Measurements from ENCODE around the gene C1orf167.

Gene C1orf167

GRCh38 chr1:11777658-11778322 lies 15.8 kb downstream of the C1orf167 start:
- H3K27ac Mint-ChIP-seq (ENCODE audit: low read depth) = no peak overlapping the region
- H3K36me3 Mint-ChIP-seq (ENCODE audit: insufficient read depth) = no peaks in the 10 kb centered on the region
- H3K9me3 Mint-ChIP-seq = no peaks in the 10 kb centered on the region
- H3K27me3 Mint-ChIP-seq = peaks cover 11% of the 10 kb centered on the region
- ATAC-seq (replicated peaks; ENCODE audit: extremely low read depth, poor library complexity, severe bottlenecking) = no peak
- H3K4me3 Mint-ChIP-seq = no peak overlapping the region
- DNase-seq (ENCODE audit: low spot score in 2 of 2) = no peak
- H3K4me1 Mint-ChIP-seq = no peaks in the 10 kb centered on the region

DNA sequence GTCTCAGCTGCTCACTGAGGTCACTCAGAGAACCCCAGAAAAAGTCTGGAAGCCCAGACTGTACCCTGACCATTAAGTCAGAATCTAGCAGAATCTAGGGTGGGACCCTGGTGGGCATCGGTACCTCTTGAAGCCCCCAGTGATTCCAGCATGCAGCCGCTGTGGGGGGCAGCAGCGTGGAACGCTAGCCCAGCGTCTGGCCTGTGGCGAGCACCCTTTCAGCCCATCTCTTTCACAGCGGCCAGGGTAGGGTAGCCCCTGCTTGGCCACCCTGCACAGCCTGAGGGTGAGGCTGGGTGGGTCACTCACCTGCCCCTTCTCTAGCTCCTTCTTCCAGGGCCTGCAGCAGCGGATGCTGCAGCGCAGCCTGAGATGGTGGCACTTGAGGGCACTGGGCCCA lies 16.3 kb downstream of the C1orf167 start:
- Mint-ChIP-seq H3K27ac (ENCODE audit: low read depth) (no peak overlapping the region), H3K36me3 (ENCODE audit: insufficient read depth) (no peaks in the 10 kb centered on the region), H3K4me1 (no peaks in the 10 kb centered on the region), H3K27me3 (peaks cover 11% of the 10 kb centered on the region), H3K9me3 (no peaks in the 10 kb centered on the region), H3K4me3 (no peak overlapping the region)
- DNase-seq (ENCODE audit: low spot score in 2 of 2) (no peak), ATAC-seq (replicated peaks; ENCODE audit: extremely low read depth, poor library complexity, severe bottlenecking) (no peak)

DNA sequence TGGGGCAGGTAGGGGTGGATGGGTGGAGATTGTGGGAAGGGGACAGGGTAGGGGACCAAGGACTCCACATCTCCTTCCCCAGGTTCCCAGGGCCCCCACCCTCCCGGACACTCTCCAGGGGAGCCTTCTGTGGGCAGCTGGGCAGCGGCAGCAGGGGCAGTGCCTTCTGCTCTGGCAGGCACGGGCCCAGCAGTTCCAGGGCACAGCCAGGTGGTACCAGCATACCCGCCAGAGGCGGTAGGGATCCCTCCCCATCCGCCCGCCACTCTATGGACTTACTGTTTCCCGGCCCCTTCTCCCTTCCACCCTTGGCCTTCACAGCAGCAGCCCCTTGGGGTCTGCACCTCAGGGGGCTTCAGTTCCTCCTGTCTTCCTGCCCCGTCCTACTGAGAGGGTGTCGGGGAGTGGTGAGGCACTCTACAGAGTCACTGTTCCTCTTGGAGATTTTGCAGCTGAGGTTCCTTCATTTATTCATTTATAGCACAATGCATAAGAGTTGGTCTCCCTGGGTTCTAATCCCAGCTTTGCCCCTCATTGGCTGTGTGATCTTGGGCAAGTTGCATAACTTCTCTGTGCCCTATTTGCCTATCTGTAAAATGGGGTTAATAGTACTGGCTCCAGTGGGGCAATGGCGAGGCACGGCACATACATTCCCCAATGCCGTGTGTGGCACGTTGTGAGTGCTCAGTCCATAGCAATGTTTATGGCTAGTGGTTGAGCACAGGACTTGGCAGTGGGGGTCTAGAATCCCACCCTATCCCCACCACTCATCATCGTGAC lies 17.0 kb downstream of the C1orf167 start:
- no peak overlapping the region for H3K27ac Mint-ChIP-seq (ENCODE audit: low read depth)
- H3K36me3 Mint-ChIP-seq (ENCODE audit: insufficient read depth) = no peaks in the 10 kb centered on the region
- no peaks in the 10 kb centered on the region for H3K4me1 Mint-ChIP-seq
- H3K9me3 Mint-ChIP-seq = no peaks in the 10 kb centered on the region
- ATAC-seq (replicated peaks; ENCODE audit: extremely low read depth, poor library complexity, severe bottlenecking) = no peak
- H3K4me3 Mint-ChIP-seq = no peak overlapping the region
- H3K27me3 Mint-ChIP-seq = peaks cover 11% of the 10 kb centered on the region
- no peak for DNase-seq (ENCODE audit: low spot score in 2 of 2)

DNA sequence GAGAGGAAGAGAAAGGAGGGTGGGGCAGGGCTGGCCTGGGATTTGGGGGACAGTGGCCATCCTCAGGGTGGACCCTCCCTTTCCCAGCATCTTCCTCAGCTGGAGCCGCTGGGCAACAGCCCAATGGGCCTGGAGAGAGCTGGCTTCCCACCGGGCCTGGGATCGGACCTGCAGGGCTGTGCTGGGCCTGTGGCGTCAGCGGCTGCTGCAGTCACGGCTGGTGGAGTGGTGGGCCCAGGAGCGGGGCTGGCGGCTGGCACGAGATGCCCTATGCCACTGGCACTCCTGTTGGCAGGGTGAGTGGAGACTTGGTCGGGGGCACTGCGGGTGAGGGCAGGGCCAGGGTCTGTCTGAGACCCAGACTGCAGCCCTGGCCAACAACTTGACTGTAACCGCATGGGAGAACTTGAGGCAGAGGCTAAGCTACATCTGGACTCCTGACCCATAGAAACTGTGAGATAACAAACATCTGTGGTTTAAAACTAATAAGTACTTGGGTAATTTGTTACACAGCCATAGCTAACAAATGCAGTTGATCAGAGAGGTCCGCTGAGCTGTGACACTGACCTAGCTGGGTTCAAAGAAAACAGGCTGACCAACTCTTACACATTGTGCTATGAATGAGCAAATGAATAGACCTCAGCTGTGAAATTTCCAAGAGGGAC lies 17.9 kb downstream of the C1orf167 start:
- no peak overlapping the region for H3K27ac Mint-ChIP-seq (ENCODE audit: low read depth)
- no peak for ATAC-seq (replicated peaks; ENCODE audit: extremely low read depth, poor library complexity, severe bottlenecking)
- H3K4me3 Mint-ChIP-seq = no peak overlapping the region

DNA sequence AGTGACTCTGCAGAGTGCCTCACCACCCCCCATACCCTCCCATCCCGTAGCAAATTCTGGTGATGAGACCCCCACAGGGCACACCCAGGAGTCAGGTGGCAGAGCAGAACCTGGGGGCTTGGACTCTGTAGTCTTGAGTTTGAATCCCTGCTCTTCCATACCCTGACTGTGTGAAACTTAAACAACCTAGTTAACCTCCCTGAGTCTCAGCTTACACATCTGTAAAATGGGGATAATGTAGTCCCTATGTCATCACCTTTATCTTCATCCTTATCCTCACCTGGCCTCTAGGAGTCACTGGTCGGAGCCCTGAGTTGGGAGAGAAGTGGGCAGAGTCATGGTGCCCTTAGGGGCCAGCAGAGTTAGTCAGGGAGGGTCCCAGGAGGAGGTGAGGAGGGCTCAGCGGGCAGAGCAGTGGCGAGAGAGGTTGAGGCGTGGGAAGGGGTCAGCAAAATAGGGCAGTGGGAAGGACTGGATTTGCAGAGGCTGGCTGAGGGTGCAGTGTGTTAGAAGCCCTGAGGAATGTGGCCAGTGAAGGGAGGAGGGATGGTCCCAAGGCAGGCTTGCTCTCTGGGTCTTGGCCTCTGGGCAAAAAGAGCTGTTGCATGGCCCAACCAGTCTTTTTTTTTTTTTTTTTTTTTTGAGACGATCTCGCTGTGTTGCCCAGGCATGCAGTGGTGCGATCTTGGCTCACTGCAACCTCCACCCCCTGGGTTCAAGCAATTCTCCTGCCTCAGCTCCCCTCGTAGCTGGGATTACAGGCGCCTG lies 18.6 kb downstream of the C1orf167 start:
- Mint-ChIP-seq H3K27me3 (no peaks in the 10 kb centered on the region), H3K9me3 (no peaks in the 10 kb centered on the region), H3K27ac (ENCODE audit: low read depth) (no peak overlapping the region), H3K4me3 (no peak overlapping the region), H3K36me3 (ENCODE audit: insufficient read depth) (no peaks in the 10 kb centered on the region), H3K4me1 (no peaks in the 10 kb centered on the region)
- no peak for DNase-seq (ENCODE audit: low spot score in 2 of 2)
- no peak for ATAC-seq (replicated peaks; ENCODE audit: extremely low read depth, poor library complexity, severe bottlenecking)

More for the DNA sequence above, 17.9 kb downstream of the C1orf167 start:
- no peak for DNase-seq (ENCODE audit: low spot score in 2 of 2)
- Mint-ChIP-seq H3K27me3 (peaks cover 3% of the 10 kb centered on the region), H3K36me3 (ENCODE audit: insufficient read depth) (no peaks in the 10 kb centered on the region), H3K9me3 (no peaks in the 10 kb centered on the region), H3K4me1 (no peaks in the 10 kb centered on the region)

DNA sequence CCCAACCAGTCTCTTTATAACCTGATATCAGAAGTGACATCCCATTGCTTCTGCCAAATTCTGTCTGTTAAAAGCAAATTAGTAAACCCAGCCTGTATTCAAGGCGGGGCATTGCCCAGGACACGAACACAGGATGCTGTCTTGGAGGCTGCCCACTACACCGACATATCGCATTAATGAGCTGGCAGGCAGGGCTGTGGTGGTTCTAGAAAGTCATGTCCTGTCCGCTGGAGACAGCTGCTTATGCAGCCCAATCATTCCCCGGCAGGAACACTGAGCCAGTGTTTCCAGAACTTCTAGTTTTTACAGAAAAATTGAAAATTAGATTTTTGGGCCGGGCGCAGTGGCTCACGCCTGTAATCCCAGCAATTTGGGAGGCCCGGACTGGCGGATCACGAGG lies 19.3 kb downstream of the C1orf167 start:
- H3K27me3 Mint-ChIP-seq = no peaks in the 10 kb centered on the region
- no peak for DNase-seq (ENCODE audit: low spot score in 2 of 2)
- no peak overlapping the region for H3K4me3 Mint-ChIP-seq
- H3K9me3 Mint-ChIP-seq = no peaks in the 10 kb centered on the region
- no peaks in the 10 kb centered on the region for H3K4me1 Mint-ChIP-seq
- no peak for ATAC-seq (replicated peaks; ENCODE audit: extremely low read depth, poor library complexity, severe bottlenecking)
- H3K27ac Mint-ChIP-seq (ENCODE audit: low read depth) = no peak overlapping the region
- H3K36me3 Mint-ChIP-seq (ENCODE audit: insufficient read depth) = no peaks in the 10 kb centered on the region

DNA sequence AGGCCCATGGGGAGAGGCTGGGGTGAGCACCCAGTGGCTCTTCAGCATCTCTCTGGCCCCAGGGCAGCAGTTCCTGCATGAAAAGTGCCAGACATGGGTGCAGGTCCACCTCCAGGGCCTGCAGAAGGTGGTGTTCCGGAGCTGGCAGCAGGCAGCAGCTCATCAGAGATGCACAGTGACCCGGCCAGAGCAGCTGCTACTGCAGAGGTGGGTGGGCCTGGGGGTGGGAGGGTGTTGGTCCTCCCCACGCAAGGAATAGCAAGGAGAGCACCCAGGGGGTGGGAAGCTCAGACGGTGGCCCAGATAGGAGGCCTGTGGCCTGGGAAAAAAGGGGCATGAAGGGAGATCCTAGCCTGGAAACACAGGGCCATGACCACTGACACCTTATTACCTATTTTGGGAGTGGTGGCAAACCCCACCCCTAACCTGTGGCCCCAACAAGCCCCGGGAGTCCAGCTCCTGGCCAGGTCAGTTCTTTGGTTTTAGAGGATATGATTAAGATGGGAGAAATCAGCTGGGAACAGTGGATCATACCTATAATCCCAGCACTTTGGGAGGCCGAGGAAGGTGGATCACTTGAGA lies 20.2 kb downstream of the C1orf167 start:
- DNase-seq (ENCODE audit: low spot score in 2 of 2) (no peak), ATAC-seq (replicated peaks; ENCODE audit: extremely low read depth, poor library complexity, severe bottlenecking) (no peak)
- H3K4me3 Mint-ChIP-seq = no peak overlapping the region
- H3K27me3 Mint-ChIP-seq = no peaks in the 10 kb centered on the region
- H3K4me1 Mint-ChIP-seq = no peaks in the 10 kb centered on the region
- H3K9me3 Mint-ChIP-seq = no peaks in the 10 kb centered on the region
- no peaks in the 10 kb centered on the region for H3K36me3 Mint-ChIP-seq (ENCODE audit: insufficient read depth)
- H3K27ac Mint-ChIP-seq (ENCODE audit: low read depth) = no peak overlapping the region

DNA sequence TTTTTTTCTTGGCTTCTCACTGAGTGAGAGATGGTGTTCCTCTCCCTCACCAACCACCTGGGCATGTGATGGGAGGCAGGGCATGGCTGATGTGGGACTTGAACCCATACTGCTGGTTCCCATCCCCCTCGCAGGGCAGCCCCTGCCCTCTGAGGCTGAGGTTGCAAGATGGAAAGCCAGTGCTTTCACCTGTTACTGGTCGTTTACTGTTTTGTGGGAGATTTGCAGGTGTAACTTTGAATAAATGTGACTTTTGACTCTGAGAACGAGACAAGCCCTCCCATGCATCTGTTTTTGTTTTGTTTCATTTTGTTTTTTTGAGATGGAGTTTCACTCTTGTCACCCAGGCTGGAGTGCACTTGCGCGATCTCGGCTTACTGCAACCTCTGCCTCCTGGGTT lies 21.6 kb downstream of the C1orf167 start:
- H3K4me1 Mint-ChIP-seq = no peaks in the 10 kb centered on the region
- H3K4me3 Mint-ChIP-seq = peak overlapping the region; percentile 42
- no peaks in the 10 kb centered on the region for H3K27me3 Mint-ChIP-seq
- no peak overlapping the region for H3K27ac Mint-ChIP-seq (ENCODE audit: low read depth)
- DNase-seq (ENCODE audit: low spot score in 2 of 2) (no peak), ATAC-seq (replicated peaks; ENCODE audit: extremely low read depth, poor library complexity, severe bottlenecking) (no peak)
- H3K9me3 Mint-ChIP-seq = no peaks in the 10 kb centered on the region
- no peaks in the 10 kb centered on the region for H3K36me3 Mint-ChIP-seq (ENCODE audit: insufficient read depth)

DNA sequence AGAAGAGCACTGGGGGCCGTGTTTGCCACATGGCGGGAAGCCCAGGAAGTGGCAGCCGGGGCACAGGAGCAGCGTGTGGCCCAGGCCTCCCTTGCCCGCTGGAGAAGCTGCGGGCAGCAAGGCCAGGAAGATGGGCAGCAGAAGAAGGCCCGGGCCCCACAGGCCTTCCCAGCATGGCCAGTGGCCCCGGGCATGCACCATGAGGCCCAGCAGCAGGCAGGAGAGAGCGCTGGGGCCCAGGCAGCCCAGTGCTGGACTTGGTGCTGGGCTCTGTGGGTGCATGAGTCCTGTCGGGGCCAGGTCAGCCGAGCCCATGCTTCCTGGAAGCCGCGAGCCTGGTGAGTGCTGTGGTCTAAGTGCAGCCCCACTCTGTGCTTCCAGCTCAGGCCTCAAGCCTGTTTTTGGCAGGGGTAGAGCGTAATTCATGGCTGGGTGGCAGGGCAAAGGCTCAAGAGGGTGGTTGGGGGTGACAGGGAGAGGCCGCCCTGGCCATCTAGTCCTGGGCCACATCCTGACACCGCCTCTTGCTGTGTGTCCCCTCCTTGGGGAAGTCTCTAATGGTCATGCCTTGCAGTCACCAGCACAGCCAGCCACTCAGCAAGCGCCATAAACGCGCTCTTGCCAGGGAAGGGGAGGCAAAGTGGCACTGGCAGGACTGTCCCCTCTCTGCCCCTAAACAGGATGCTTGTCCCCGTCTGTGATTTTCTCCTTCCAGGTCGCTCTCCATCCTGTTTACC lies 22.4 kb downstream of the C1orf167 start:
- no peaks in the 10 kb centered on the region for H3K27me3 Mint-ChIP-seq
- no peaks in the 10 kb centered on the region for H3K9me3 Mint-ChIP-seq
- peak overlapping the region; percentile 50 for H3K4me3 Mint-ChIP-seq
- no peak overlapping the region for H3K27ac Mint-ChIP-seq (ENCODE audit: low read depth)
- no peaks in the 10 kb centered on the region for H3K4me1 Mint-ChIP-seq
- no peaks in the 10 kb centered on the region for H3K36me3 Mint-ChIP-seq (ENCODE audit: insufficient read depth)
- DNase-seq (ENCODE audit: low spot score in 2 of 2) (no peak), ATAC-seq (replicated peaks; ENCODE audit: extremely low read depth, poor library complexity, severe bottlenecking) (no peak)

DNA sequence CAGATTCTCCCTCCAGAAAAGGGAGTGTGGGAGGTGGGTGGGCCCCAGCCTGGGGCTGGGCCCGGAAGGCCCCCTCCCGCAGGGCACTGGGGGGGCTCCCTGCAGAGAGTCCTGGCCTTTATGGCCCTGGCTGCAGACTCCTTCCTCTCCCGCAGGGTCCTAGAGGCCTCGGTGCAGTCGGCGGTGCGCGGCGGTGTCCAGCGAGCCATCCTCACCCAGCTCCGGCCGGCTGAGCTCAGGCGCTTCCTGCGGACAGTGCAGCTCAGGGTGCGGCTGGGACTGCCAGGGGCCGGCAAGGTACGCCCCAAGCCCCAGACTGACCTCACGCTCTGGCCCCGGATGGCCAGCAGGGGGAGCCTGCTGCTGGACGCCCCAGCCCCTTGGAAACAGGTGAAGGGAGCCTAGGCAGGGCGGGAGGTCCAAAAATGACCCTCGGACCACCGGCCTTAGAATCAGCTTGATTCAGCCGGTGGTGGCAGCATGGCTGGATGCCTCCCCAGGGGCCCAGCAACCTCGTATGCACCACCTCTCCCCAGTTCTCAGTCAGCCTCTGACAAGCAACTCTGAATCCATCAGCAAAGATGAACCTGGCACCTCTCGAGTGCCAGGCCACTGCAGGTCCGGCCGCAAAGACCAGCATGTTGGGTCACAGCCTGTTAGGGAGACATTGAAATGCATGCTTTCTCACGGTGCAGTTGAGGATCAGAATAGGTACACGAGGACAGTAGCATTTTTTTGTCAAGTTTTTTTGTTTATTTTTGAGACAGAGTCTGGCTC lies 23.2 kb downstream of the C1orf167 start:
- Mint-ChIP-seq H3K36me3 (ENCODE audit: insufficient read depth) (no peaks in the 10 kb centered on the region), H3K4me3 (peak overlapping the region; percentile 50), H3K9me3 (no peaks in the 10 kb centered on the region), H3K4me1 (no peaks in the 10 kb centered on the region), H3K27ac (ENCODE audit: low read depth) (no peak overlapping the region), H3K27me3 (no peaks in the 10 kb centered on the region)
- ATAC-seq (replicated peaks; ENCODE audit: extremely low read depth, poor library complexity, severe bottlenecking) (no peak), DNase-seq (ENCODE audit: low spot score in 2 of 2) (no peak)

DNA sequence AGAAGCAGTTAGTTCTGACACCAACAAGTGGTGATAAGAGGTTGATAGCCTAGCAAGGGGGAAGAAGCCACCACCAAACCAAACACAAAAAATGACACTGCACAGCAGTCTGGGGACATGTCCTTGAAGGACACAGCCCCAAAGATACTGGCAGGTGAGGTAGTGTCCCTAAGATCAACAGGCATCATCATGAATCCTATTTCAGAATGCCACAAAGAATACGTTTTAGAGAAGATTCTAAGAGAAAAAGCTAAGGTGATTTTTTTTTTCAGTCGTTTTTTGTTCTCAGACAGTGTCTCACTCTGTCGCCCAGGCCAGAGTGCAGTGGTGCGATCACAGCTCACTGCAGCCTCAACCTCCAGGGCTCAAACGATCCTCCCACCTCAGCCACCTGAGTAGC lies 24.2 kb downstream of the C1orf167 start:
- ATAC-seq (replicated peaks; ENCODE audit: extremely low read depth, poor library complexity, severe bottlenecking) (no peak), DNase-seq (ENCODE audit: low spot score in 2 of 2) (no peak)
- H3K4me3 Mint-ChIP-seq = no peak overlapping the region
- no peaks in the 10 kb centered on the region for H3K9me3 Mint-ChIP-seq
- no peak overlapping the region for H3K27ac Mint-ChIP-seq (ENCODE audit: low read depth)
- H3K36me3 Mint-ChIP-seq (ENCODE audit: insufficient read depth) = no peaks in the 10 kb centered on the region
- H3K27me3 Mint-ChIP-seq = no peaks in the 10 kb centered on the region
- H3K4me1 Mint-ChIP-seq = no peaks in the 10 kb centered on the region
